ENCODE data around the gene PARN.

GRCh38 chr16:14513389-14514107 lies 116.5 kb downstream of the PARN start:
- no peak for TF ChIP-seq EZH2 (IDR thresholded peaks at IDR 0.05)
- no peak for TF ChIP-seq POLR2AphosphoS5 (IDR thresholded peaks at IDR 0.05; ENCODE audit: borderline replicate concordance, low read depth, low read length)
